Measurements from ENCODE around the gene ADA.
"Not testable (repeated sequence)": the region's sequence is repeated elsewhere in the genome, so short reads cannot be mapped to it uniquely, and the experiment has no call there.

The ADA gene

GRCh38 chr20:44589537-44589936 is 62.0 kb downstream of the ADA start:
- TF ChIP-seq CTCF (IDR thresholded peaks at IDR 0.05; ENCODE audit: control insufficient read depth, extremely low read depth, insufficient read depth): no peak
- DNase-seq (ENCODE audit: low read depth): no peak
- no peak overlapping the region for H3K4me3 ChIP-seq (ENCODE audit: low read depth, low read length)

GRCh38 chr20:44588321-44588720 is 63.2 kb downstream of the ADA start:
- H3K4me3 ChIP-seq (ENCODE audit: low read depth, low read length); DNase-seq (ENCODE audit: low read depth): not testable (repeated sequence)

GRCh38 chr20:44587035-44587980 is 64.2 kb downstream of the ADA start:
- TF ChIP-seq CTCF (IDR thresholded peaks at IDR 0.05; ENCODE audit: control insufficient read depth, extremely low read depth, insufficient read depth): no peak
- H3K4me3 ChIP-seq (ENCODE audit: low read depth, low read length): no peak overlapping the region
- no peak for DNase-seq (ENCODE audit: low read depth)

GRCh38 chr20:44586289-44586911 is 65.1 kb downstream of the ADA start:
- TF ChIP-seq CTCF (IDR thresholded peaks at IDR 0.05; ENCODE audit: control insufficient read depth, extremely low read depth, insufficient read depth): no peak
- DNase-seq (ENCODE audit: low read depth): no peak
- H3K4me3 ChIP-seq (ENCODE audit: low read depth, low read length): no peak overlapping the region

- DNase-seq (ENCODE audit: low read depth): no peak
- H3K4me3 ChIP-seq (ENCODE audit: low read depth, low read length): no peak overlapping the region
- no peak for TF ChIP-seq CTCF (IDR thresholded peaks at IDR 0.05; ENCODE audit: control insufficient read depth, extremely low read depth, insufficient read depth)
Measured at GRCh38 chr20:44585057-44585963, 66.2 kb downstream of the ADA start.

GRCh38 chr20:44584162-44584561 is 67.3 kb downstream of the ADA start:
- DNase-seq (ENCODE audit: low read depth): no peak
- no peak overlapping the region for H3K4me3 ChIP-seq (ENCODE audit: low read depth, low read length)
- no peak for TF ChIP-seq CTCF (IDR thresholded peaks at IDR 0.05; ENCODE audit: control insufficient read depth, extremely low read depth, insufficient read depth)

- no peak for DNase-seq (ENCODE audit: low read depth)
- no peak overlapping the region for H3K4me3 ChIP-seq (ENCODE audit: low read depth, low read length)
- TF ChIP-seq CTCF (IDR thresholded peaks at IDR 0.05; ENCODE audit: control insufficient read depth, extremely low read depth, insufficient read depth): no peak
Measured at GRCh38 chr20:44583157-44583556, 68.3 kb downstream of the ADA start.
